ENCODE measurements around the gene RNF207.

RNF207 gene

DNA sequence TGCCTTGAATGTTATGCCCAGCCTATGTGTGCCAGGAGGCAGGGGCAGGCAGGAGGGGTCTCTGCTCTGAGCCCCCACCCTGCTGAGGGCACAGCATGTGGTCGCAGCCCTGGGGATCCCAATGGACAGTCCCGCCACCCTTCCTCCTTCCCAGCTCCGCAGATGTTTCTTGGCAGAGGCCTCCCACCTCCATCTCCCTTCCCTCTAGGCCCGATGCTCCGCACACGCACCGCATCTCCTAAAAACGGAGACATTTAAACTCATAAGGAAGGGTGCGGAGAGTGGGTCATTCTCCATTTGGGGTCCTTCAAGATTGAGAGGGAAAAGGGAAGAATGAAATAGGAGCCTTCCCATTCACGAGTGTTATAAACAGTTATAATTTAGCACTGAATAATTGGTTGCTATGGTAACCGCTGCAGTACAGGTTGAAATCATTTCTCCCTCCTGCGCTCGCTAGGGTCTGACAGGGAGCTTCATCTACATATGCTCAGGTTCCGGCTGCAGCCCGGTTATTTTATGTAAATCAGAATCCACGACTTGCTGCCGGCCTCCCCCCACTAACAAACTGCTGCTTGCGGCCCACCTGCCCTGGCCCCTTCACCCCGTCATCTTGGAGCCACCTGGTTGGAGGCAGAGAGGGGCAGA lies 41.8 kb upstream of the RNF207 start (continued):
- TF ChIP-seq, protein P1, sequence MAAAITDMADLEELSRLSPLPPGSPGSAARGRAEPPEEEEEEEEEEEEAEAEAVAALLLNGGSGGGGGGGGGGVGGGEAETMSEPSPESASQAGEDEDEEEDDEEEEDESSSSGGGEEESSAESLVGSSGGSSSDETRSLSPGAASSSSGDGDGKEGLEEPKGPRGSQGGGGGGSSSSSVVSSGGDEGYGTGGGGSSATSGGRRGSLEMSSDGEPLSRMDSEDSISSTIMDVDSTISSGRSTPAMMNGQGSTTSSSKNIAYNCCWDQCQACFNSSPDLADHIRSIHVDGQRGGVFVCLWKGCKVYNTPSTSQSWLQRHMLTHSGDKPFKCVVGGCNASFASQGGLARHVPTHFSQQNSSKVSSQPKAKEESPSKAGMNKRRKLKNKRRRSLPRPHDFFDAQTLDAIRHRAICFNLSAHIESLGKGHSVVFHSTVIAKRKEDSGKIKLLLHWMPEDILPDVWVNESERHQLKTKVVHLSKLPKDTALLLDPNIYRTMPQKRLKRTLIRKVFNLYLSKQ (tag by site-specific recombination; IDR thresholded peaks at IDR 0.05; ENCODE audit: borderline replicate concordance) = no peak
- TF ChIP-seq MZF1 (tag by site-specific recombination; IDR thresholded peaks at IDR 0.05; ENCODE audit: borderline replicate concordance) (no peak), ATF2 (tag by site-specific recombination; IDR thresholded peaks at IDR 0.05; ENCODE audit: low read depth) (no peak), ZNF596 (tag by site-specific recombination; IDR thresholded peaks at IDR 0.05) (no peak), ZNF510 (tag by site-specific recombination; IDR thresholded peaks at IDR 0.05; ENCODE audit: insufficient replicate concordance) (no peak)

GRCh38 chr1:6165027-6165426 lies 40.9 kb upstream of the RNF207 start:
- no peaks in the 10 kb centered on the region for H3K4me1 ChIP-seq (ENCODE audit: control insufficient read depth, insufficient read depth, low read length)
- H3K27ac ChIP-seq (ENCODE audit: extremely low read depth, low read depth, low read length) = no peak overlapping the region
- POLR2A ChIA-PET = no interaction called here
- no peaks in the 10 kb centered on the region for H3K36me3 ChIP-seq (ENCODE audit: control insufficient read depth in 2 of 2, insufficient read depth in 1 of 2, low read length in 2 of 2)
- TF ChIP-seq ZNF792 (tag by site-specific recombination; IDR thresholded peaks at IDR 0.05) (no peak), ZNF48 (tag by site-specific recombination; IDR thresholded peaks at IDR 0.05) (no peak), ZIC2 (tag by site-specific recombination; IDR thresholded peaks at IDR 0.05) (no peak), ZNF18 (tag by site-specific recombination; IDR thresholded peaks at IDR 0.05) (no peak)
- TF ChIP-seq, protein P2, sequence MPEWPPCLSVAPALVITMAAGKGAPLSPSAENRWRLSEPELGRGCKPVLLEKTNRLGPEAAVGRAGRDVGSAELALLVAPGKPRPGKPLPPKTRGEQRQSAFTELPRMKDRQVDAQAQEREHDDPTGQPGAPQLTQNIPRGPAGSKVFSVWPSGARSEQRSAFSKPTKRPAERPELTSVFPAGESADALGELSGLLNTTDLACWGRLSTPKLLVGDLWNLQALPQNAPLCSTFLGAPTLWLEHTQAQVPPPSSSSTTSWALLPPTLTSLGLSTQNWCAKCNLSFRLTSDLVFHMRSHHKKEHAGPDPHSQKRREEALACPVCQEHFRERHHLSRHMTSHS (tag by site-specific recombination; IDR thresholded peaks at IDR 0.05) = no peak
- CTCF ChIA-PET = no interaction called here
- H3K4me3 ChIP-seq (ENCODE audit: low read depth, low read length) = no peak overlapping the region
- no peaks in the 10 kb centered on the region for H3K9me3 ChIP-seq (ENCODE audit: control insufficient read depth, insufficient read depth, low read depth, low read length)

- Histone ChIP-seq H3K4me3 (ENCODE audit: low read depth, low read length) (no peak overlapping the region), H3K36me3 (ENCODE audit: control insufficient read depth in 2 of 2, insufficient read depth in 1 of 2, low read length in 2 of 2) (no peaks in the 10 kb centered on the region), H3K9me3 (ENCODE audit: control insufficient read depth, insufficient read depth, low read depth, low read length) (no peaks in the 10 kb centered on the region), H3K27ac (ENCODE audit: extremely low read depth, low read depth, low read length) (no peak overlapping the region), H3K4me1 (ENCODE audit: control insufficient read depth, insufficient read depth, low read length) (no peaks in the 10 kb centered on the region)
- ChIA-PET CTCF (no interaction called here), POLR2A (no interaction called here)
- TF ChIP-seq ZNF2 (tag by site-specific recombination; IDR thresholded peaks at IDR 0.05) (no peak), ZNF677 (tag by site-specific recombination; IDR thresholded peaks at IDR 0.05) (no peak), OVOL3 (tag by site-specific recombination; IDR thresholded peaks at IDR 0.05) (no peak), ZNF121 (tag by site-specific recombination; IDR thresholded peaks at IDR 0.05) (no peak), ZNF768 (tag by site-specific recombination; IDR thresholded peaks at IDR 0.05) (no peak), WT1 (tag by site-specific recombination; IDR thresholded peaks at IDR 0.05) (no peak), BCL11A (tag by site-specific recombination; IDR thresholded peaks at IDR 0.05; ENCODE audit: low read depth) (no peak), ZNF223 (tag by site-specific recombination; IDR thresholded peaks at IDR 0.05) (no peak), HOXD13 (CRISPR knock-in tag; IDR thresholded peaks at IDR 0.05; ENCODE audit: borderline replicate concordance) (no peak)
- TF ChIP-seq, protein P3, sequence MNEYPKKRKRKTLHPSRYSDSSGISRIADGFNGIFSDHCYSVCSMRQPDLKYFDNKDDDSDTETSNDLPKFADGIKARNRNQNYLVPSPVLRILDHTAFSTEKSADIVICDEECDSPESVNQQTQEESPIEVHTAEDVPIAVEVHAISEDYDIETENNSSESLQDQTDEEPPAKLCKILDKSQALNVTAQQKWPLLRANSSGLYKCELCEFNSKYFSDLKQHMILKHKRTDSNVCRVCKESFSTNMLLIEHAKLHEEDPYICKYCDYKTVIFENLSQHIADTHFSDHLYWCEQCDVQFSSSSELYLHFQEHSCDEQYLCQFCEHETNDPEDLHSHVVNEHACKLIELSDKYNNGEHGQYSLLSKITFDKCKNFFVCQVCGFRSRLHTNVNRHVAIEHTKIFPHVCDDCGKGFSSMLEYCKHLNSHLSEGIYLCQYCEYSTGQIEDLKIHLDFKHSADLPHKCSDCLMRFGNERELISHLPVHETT (tag by site-specific recombination; IDR thresholded peaks at IDR 0.05) = no peak
Measured at GRCh38 chr1:6165441-6165985, 40.4 kb upstream of the RNF207 start.

Measured in HEK293 (cell line).